ENCODE measurements around the gene SRI.
"Not testable (repeated sequence)": the region's sequence is repeated elsewhere in the genome, so short reads cannot be mapped to it uniquely, and the experiment has no call there.

Gene SRI

GRCh38 chr7:88172842-88173241 is 47.0 kb downstream of the SRI start:
- no peak for DNase-seq

GRCh38 chr7:88169717-88170320 is 50.0 kb downstream of the SRI start:
- no peak for DNase-seq

GRCh38 chr7:88167721-88168120 is 52.1 kb downstream of the SRI start:
- DNase-seq = no peak

- DNase-seq = no peak
Observed at GRCh38 chr7:88167223-88167622, 52.6 kb downstream of the SRI start.

- no peak for DNase-seq
Observed at GRCh38 chr7:88165697-88166096, 54.1 kb downstream of the SRI start.

- not testable (repeated sequence) for DNase-seq
Observed at GRCh38 chr7:88159741-88160140, 60.1 kb downstream of the SRI start.

- DNase-seq = no peak
Observed at GRCh38 chr7:88156356-88156755, 63.5 kb downstream of the SRI start.

GRCh38 chr7:88155756-88156155 is 64.1 kb downstream of the SRI start:
- DNase-seq = no peak
